Kidney tubule cell (primary cell): ENCODE results near the gene HOXA13.
A peak's percentile ranks its signal among the peaks of the same experiment; 100 is the strongest.

Experiments
- DNase-seq: peaks from one replicate; pipeline ENCODE4 v3.0.0-alpha.2; 2018; ENCODE audit warnings: low spot score

HOXA13 gene

DNA sequence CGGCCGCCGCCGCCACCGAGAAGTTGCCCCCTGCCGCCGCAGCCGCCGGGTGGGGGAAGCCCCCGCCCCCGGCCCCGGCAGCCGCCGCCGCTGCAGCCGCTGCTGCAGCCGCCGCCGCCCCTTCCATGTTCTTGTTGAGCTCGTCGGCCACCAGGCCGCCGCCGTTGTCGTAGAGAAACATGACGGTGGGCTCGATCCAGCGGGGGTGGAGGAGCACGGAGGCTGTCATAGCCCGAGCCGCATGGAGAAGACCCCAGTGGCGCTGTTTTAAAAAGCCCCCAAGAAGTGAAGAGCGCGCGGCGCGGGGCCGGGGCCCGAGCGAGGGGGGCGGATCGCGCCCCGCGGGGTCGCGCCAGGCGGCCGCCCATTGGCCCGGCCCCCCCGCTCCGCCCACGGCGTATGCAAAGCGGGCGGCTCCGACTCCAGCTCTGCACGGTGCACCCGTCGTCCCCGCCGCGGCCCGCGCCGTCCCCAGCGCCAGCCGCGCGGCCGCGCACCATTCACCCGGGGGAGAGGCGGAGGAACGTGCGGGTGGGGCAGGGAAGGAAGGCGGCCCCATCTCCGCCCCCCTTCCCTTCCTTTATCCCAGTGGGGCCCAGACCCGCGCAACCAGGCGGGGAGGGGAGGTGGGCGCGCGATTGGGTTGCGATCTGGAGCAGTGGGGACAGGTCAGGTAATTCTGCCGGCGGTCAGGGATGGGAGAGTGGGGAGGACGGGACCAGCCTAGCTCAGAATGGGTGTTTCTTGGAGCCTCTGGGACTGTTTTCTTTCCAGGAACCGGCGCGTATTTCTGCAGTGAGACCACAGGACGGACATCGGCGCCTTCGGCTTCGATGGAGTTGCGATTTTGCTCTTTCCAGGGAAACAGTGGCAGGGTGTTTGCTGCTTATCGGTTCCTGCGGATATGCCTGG lies at the start of gene HOXA13:
HOXA13 (minus strand) TSS at position 243 of the 912 bp plus-strand sequence; CDS start at position 229, 14 bp downstream.
- DNase-seq = no peak

DNA sequence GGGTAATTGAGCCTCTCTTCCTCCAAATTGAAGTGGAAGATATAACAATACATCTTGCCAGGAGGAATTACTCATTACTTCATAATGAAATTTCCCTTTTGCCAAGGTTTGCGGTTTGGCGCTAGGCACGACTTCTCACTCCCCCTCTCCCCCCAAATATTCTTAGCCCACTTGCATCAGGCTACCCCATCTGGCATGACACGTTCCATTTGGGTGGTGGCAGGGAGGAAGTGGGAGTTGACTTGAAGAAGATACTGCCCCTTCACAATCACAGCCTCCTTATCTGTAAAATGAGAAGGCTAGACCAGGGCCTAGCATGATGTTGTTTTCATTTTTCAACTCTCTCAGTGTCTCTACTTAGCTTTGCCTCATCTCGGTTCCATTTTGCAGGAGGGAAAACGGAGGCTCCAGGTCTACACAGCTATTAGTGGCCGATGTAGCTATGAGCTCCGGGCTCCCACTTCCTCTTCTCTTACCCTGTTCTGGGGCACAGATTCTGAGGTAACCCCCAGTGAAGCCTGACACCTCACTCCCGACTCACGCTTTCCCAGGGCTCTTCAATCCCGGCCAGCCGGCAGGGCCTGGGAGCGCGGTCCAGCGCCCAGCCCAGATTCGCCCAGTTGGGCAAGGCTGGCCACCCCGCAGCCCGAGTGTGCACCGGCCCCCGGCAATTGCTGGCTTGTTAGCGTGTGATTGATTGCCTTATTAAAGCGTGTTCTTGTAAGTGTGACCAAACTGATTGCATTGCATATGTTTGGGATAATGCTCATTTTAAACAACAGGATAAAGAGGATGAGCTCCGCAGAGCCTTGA lies 49.2 kb upstream of the HOXA13 start:
- peak; percentile 26 for DNase-seq

DNA sequence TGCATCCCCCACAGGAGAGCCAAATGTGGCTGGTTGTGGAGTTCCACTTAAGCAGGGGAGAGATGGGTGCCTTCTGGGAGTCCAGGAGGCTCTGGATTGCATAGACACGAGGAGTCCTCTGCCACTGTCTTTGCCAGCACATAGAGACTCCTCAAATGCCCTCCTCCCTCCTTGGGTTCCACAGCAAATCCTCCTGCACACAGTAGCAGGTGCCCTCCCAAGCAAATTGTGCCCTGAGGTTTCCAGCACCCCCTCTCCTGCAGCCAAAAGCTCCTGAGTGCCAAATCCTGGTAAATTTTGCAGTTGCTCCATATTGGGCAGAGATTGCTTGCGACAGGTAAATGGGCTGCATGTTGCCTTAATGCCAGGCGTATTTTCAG lies 48.5 kb upstream of the HOXA13 start:
- DNase-seq = no peak

DNA sequence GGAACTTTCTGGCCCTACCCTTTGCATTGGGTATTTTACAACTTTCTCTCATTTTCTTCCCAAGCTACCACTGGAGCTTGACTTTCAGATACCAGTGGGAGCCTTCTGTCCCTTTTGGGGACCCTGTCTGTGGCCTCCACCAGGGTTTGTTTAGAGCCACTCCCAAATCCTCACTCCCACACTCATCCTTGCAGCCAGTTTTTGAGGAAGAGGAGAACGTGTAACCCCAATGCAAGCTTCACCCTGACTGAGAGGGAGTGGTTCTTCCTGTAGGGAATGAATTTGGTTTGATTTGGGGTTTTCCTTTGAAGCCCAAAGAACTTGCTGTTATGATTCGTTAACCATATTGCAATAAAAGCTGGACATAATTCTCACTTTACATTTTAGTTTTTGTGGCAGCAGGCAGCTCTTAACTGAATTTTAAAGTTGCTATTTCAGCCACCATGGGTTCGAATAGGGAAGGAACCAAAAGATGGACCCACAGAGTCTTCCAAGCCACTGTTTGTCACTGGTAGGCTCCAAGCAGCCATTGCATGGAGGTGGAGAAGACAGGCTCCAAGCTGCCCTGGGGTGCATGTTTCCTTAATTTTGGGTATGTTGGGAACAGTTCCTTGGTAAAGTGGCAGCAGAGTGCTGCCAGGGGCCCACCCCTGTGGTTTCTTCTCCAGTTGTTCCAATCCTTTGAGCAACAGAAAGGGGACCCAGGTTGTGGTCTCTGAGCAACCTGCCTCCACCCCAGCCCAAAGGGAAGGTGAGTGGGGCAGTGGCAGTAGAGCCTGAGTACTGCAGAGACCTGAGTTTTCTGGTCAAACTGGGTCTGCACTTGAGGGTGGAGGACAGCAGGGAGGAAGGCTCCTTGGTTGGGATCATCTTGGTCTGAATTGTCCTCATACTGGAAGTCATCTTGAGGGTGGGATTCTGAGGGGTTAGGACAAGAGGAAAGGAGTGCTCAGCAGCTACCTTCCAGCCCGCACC lies 47.8 kb upstream of the HOXA13 start:
- no peak for DNase-seq

GRCh38 chr7:27247000-27247399 lies 47.1 kb upstream of the HOXA13 start:
- DNase-seq = no peak

GRCh38 chr7:27245798-27246691 lies 46.2 kb upstream of the HOXA13 start:
- DNase-seq = peak; percentile 27

GRCh38 chr7:27245124-27245797 lies 45.4 kb upstream of the HOXA13 start:
- DNase-seq = no peak

DNA sequence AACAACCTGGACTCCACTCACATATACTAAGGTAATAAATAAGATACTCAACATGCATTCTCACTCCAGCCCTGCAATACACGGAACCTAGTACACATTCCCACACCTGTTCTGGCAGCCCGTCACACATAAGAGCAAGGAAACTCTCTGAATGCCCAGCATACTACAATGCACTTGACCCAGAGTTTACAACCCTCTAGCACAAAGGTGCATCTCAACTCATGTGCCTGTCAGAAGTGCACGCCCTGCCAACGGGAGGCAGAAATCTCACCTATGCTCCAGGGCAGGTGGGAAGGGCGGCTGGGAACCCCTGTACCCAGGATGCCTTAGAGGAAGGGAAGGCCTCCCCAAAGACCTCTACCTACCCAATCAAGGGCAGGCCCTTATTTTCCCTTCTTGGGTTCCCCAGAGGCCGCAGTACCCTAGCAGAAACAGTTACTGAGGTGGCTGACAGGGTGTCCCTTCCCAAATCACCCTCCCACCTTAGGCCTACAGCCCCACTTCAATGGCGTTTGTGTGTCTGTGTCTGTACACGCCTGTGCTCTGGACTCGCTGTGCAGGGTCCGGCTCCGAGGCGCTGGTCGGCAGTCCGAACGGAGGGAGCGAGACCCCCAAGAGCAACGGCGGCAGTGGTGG lies 44.7 kb upstream of the HOXA13 start:
- no peak for DNase-seq

DNA sequence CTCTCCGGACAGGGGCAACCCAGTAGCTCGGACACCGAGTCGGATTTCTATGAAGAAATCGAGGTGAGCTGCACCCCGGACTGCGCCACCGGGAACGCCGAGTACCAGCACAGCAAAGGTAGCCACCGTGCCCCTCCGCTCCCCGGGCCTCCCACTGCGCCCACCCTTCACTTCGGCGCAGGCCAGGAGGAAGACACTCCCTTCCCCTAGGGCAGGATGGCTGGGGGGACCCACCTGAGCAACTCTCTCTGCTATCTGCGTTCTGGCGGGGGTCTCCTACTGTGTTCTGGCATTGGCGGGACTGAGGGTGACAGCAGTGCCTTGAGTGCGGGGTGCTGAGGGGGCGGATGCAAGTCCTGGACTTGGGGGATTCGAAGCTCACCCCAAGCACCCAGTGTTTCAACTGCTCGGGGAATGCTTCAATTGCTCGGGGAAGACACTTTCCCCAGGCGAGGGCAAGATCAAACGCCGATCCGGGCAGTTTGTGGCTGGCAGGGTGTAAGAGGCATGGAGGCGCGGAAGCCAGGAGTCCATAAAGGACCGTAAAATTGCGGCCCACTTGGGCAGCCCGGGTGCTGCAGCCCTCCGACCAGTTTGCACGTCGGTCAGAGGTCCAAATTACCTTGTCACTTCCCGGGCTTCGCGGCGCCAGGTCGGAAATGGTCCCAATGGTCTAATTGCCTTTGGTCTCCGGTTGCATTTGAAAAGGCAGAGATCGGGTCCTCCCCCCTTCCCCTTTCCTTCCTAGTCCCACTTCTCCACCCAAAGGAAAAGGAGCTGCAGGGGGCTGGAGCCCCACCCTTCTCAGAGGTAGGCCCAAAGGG lies 43.7 kb upstream of the HOXA13 start:
- DNase-seq = no peak

- DNase-seq = no peak
Observed at GRCh38 chr7:27242555-27243339, 42.9 kb upstream of the HOXA13 start, which contains the start of gene EVX1. Gene EVX1 (plus strand): TSS chr7:27242802. CDS start chr7:27243031, 229 bp downstream.

DNA sequence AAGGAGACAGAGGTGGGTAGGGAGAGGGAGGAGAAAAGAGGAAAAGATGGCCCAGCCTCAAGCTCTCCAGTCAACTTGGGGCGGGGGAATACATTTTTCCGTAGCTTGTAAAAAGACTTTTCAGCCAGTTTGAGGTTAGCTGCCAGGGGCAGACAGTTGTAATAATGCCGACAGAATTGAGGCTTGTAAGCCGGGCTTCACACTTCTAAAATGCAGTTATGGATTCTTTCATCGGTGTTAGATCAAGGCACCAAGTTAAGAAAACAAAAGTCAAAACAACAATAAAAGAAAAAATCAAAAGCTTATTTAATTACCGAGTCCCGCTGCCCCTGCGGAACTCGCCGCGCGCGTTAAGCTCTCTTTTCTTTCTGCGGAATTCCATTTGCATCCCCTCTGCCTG lies 42.3 kb upstream of the HOXA13 start:
- DNase-seq = no peak

- no peak for DNase-seq
Observed at GRCh38 chr7:27241189-27242056, 41.5 kb upstream of the HOXA13 start.

- no peak for DNase-seq
Observed at GRCh38 chr7:27240015-27240731, 40.3 kb upstream of the HOXA13 start.

GRCh38 chr7:27239387-27240014 lies 39.6 kb upstream of the HOXA13 start:
- no peak for DNase-seq

DNA sequence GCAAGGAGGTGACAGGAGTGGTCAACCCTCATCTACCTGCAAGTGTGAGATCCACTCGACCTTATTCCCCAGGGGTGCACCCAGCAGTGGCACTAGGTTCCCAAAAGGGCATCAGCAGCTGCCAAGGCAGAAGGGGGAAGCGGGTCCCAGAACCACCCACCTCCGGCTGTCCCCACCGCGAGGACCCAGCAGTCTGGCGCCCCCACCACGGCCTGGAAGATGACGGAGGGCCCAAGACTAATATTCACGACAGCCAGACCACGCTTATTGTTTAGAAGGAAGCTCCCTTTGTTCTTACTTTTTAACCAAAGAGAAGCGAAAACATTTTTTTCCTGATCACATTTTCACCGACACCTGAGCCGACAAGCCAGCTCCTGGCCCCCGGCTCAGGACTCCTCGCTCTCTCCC lies 39.1 kb upstream of the HOXA13 start:
- no peak for DNase-seq
